NCI-H524 (cell line): Measurements from ENCODE around the gene SAMHD1.
"Not testable (repeated sequence)": the region's sequence is repeated elsewhere in the genome, so short reads cannot be mapped to it uniquely, and the experiment has no call there.

Experiments
- DNase-seq, 2 experiments: peaks; one replicate each; lab custom pipeline; 2025; lab: John Stamatoyannopoulos, UW

SAMHD1 gene

GRCh38 chr20:36854348-36855240, 96.9 kb downstream of the SAMHD1 start:
- no peak for DNase-seq

DNA sequence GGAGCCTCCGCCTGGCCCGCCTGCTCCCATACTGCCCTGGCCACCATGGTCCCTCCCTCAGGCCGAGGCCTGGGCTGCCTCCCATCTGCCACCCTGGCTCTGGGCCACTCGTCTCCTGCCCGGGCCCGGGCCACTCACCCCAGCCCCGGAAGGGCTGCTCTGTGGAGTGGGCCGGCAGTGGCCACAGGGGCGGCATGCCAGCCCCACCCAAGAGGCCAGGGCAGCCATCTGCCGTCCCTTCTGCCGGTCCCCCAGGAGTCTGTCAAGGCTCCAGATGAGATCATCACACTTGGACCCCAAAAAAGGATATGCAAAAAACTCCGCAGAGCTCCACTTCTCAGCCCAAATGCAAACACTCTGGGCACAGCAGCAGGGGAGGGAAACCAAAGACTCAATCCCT, 99.3 kb downstream of the SAMHD1 start:
- peak; percentile 76 to 87 for DNase-seq

- no peak for DNase-seq
These were observed 100.0 kb downstream of the SAMHD1 start for GRCh38 chr20:36851490-36851889.

DNA sequence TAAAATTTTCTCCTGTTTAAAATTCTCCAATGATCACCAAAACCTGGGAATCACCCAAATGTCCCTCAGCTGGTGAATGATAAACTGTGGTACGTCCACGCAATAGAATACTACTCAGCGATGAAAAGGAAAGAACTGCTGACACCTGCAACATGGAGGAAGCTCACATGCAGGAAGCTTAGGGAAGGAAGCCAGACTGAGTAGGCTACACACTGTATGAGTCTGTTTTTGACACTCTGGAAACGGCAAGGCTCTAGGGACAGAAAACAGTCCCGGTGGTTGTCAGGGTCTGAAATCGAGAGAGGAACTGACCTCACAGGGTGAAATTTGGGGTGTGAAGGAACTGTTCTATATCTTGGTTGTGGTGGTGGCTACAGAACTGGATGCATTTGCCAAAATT, 100.7 kb downstream of the SAMHD1 start:
- no peak for DNase-seq

DNA sequence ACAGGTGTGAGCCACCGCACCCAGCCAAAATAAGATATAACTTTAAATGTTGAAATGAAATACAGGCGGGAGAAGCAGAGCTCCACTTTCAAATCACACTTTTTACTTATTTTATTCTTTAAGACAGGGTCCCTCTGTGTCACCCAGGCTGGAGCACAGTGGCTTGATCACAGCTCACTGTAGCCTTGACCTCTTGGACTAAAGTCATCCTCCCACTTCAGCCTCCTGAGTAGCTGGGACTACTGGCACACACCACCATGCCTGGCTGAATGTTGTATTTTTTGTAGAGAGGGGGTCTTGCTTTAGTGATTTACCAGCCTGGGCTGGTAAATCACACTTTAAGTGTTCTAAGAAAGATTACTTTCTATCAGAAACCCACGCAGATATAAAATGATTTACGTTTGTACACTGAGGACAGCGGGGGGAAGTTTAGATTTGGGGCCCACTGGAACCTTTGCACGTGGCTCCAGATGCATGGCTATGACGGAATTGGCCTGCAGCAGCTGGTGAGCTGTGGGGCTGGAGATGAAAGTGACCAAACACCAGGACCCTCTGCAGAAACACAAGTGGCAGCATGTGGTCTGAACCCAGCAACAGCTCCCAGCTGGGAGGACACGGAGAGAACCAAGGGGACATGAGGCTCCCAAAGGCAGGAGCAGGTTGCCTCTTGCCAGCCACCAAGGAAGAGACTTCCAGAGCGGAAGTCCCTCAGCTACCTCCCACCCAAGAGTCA, 102.0 kb downstream of the SAMHD1 start:
- no peak for DNase-seq

DNA sequence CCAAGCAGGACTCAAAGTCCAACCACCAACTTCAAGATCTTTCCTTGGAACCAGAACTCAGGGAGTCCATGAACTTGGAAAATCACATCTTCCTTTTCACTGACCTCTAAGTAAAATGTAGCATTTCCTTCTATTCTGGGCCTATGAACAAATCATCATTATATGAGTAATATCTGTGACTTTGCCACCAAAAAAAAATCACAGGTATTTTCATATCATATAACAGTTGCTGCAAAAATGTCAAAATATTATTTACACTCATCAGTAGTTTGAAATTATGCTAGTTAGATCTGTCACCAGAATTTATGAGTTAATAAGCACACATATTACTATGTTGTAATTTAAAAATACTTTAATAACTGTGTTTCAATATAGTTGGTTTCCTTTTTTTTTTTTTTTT, 102.8 kb downstream of the SAMHD1 start:
- DNase-seq: no peak

GRCh38 chr20:36848078-36848660, 103.3 kb downstream of the SAMHD1 start:
- DNase-seq: no peak

DNA sequence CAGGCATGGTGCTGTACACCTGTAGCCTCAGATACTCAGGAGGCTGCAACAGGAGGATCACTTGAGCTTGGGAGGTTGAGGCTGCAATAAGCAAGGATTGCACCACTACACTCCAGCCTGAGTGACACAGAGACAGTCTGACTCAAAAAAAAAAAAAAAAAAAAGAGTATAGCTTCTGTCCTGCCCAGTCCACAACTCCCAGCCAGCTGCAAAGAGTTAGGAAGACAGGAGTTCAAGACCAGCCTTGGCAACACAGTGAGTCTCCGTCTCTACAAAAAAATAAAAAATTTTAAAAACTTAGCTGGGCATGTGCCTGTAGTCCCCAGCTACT, 103.8 kb downstream of the SAMHD1 start:
- no peak for DNase-seq

DNA sequence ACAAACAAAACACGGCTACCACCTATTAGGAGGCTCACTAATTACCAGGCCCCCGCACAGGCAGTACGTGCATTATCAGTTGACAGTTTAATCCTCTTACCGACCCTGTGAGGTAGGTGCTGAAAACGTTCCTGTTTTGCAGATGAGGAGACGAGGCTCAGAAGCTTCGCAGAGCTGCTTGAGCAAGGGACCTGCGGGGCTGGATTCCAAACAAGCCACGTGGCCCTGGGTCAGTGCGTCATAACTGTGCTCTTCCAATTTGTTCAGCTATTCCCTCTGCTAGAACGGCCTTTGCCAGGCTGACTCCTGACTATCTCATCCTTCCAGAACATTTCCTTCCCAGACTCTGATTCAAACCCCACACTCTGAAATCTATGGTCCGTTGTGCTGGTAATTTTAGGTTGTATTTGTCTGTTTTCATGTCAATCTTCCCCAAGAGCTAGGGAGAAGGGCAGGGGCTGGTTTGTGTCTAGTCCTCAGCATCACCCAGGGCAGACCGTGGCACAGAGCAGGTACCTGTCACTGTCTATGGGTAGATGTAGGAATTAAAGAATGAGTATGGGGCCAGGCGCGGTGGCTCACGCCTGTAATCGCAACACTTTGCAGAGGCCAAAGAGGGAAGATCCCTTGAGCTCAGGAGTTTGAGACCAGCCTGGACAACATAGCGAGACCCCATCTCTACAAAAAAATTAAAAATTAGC, 104.3 kb downstream of the SAMHD1 start:
- DNase-seq: peak; percentile 77 to 91

- peak in 1 of 2 experiments; percentile 33 for DNase-seq
These were observed 106.1 kb downstream of the SAMHD1 start for GRCh38 chr20:36845288-36845971.

DNA sequence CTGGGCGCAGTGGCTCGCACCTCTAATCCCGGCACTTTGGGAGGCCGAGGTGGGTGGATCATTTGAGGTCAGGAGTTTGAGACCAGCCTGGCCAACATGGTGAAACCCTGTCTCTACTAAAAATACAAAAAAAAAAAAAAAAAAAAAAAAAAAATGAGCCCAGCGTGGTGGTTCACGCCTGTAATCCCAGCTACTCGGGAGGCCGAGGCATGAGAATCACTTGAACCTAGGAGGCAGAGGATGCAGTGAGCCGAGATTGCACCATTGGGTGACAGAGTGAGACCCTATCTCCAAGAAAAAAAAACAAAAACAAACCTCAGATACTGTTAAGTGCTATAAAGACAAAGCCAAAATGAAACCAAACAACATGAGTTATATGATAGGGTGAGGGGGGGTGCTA, 110.5 kb downstream of the SAMHD1 start:
- DNase-seq: not testable (repeated sequence)
